Osteoblast (primary cell): Measurements from ENCODE around the gene COBL. TPM values are rescaled to one million over a fixed set of nuclear protein-coding genes. Genes with fewer than 3 reads are reported as not detected.

Experiments used
- DNase-seq: peaks from one replicate; pipeline ENCODE4 v3.0.0; 2011; ENCODE audit warnings: low spot score, mixed read lengths; ENCODE audit not compliant: insufficient read length; ENCODE audit errors: missing footprints
- H2AFZ ChIP-seq: 2 replicates; pipeline ENCODE4 v1.6.0; 2011; ENCODE audit warnings: mild to moderate bottlenecking, low read length
- H3K27ac ChIP-seq: 2 replicates; pipeline ENCODE4 v1.5.1; 2011; ENCODE audit warnings: mild to moderate bottlenecking, low read depth, low read length, moderate library complexity
- H3K27me3 ChIP-seq: 2 replicates; pipeline ENCODE4 v1.6.0; 2012; ENCODE audit warnings: mild to moderate bottlenecking, control low read depth, inconsistent platforms, low read length, moderate library complexity; ENCODE audit not compliant: insufficient read depth
- H3K36me3 ChIP-seq: 2 replicates; pipeline ENCODE4 v1.5.1; 2011; ENCODE audit warnings: mild to moderate bottlenecking, low read length, control low read depth, moderate library complexity; ENCODE audit not compliant: insufficient read depth
- H3K4me1 ChIP-seq: 2 replicates; pipeline ENCODE4 v1.5.1; 2011; ENCODE audit warnings: mild to moderate bottlenecking, low read length, control low read depth, moderate library complexity; ENCODE audit not compliant: insufficient read depth
- H3K4me2 ChIP-seq: 2 replicates; pipeline ENCODE4 v1.6.0; 2011; ENCODE audit warnings: mild to moderate bottlenecking, low read length; ENCODE audit not compliant: insufficient read depth
- H3K4me3 ChIP-seq: fragments of 200-600 bp; sonication (generic); 3 replicates; pipeline ENCODE4 v1.5.1; 2012; ENCODE audit warnings: mild to moderate bottlenecking, low read length, inconsistent platforms; ENCODE audit not compliant: insufficient read depth
- H3K79me2 ChIP-seq: 2 replicates; pipeline ENCODE4 v1.6.0; 2012; ENCODE audit warnings: mild to moderate bottlenecking, low read length, control low read depth, inconsistent platforms; ENCODE audit not compliant: insufficient read depth
- H3K9me3 ChIP-seq: 2 replicates; pipeline ENCODE4 v1.5.1; 2011; ENCODE audit warnings: low read depth, low read length, control low read depth
- H4K20me1 ChIP-seq: 2 replicates; pipeline ENCODE4 v1.6.0; 2012; ENCODE audit warnings: mild to moderate bottlenecking, low read length, control low read depth; ENCODE audit not compliant: insufficient read depth
- CTCF ChIP-seq: IDR thresholded peaks from 2 replicates; pipeline ENCODE4 v1.5.1; 2011; ENCODE audit warnings: mild to moderate bottlenecking, low read depth, low read length, moderate library complexity; ENCODE audit errors: extremely low read depth
- total RNA-seq: library from RNA; depleted of rRNA; stranded (reverse); fragments of >200 nt; gene quantifications from 2 replicates; pipeline ENCODE4 v1.2.3, GENCODE V29; 2012

COBL gene
- total RNA-seq, 1 donor, result under 0.01 TPM

GRCh38 chr7:50970092-50970491 is 346.5 kb downstream of the COBL start:
- H3K79me2 ChIP-seq, result no peaks in the 10 kb centered on the region
- H3K9me3 ChIP-seq, result no peaks in the 10 kb centered on the region
- DNase-seq, result no peak
- peaks cover 18% of the 10 kb centered on the region for H3K27me3 ChIP-seq
- no peak overlapping the region for H3K4me2 ChIP-seq
- no peak overlapping the region for H3K4me3 ChIP-seq
- H3K27ac ChIP-seq, result no peak overlapping the region
- H2AFZ ChIP-seq, result no peak overlapping the region
- H3K36me3 ChIP-seq, result no peaks in the 10 kb centered on the region
- H4K20me1 ChIP-seq, result no peaks in the 10 kb centered on the region
- no peak for TF ChIP-seq CTCF
- no peaks in the 10 kb centered on the region for H3K4me1 ChIP-seq
